ENCODE measurements around the gene ZSWIM6. TPM values are rescaled to one million over a fixed set of nuclear protein-coding genes. Genes with fewer than 3 reads are reported as not detected.

The ZSWIM6 gene
- total and polyA plus RNA-seq, 2 of the 4 experiments (the other 2 are of a cell fraction) = 10.8 to 14.1 TPM

GRCh38 chr5:61416420-61416819, 84.4 kb downstream of the ZSWIM6 start:
- intact Hi-C loops (cut with micrococcal nuclease) (no loop called here), in situ Hi-C loops (cut with MboI; ENCODE audit: low sequenced_read_pairs) (no loop called here), dilution Hi-C loops (cut with HindIII; ENCODE audit: low sequenced_read_pairs, unreplicated experiment) (no loop called here)
- H4K20me1 ChIP-seq (ENCODE audit: insufficient read depth, low read length) = peaks cover 65% of the 10 kb centered on the region
- H3K4me2 ChIP-seq (ENCODE audit: low read depth, low read length) = no peak overlapping the region
- H3K14ac ChIP-seq (replicated peaks; ENCODE audit: low read depth, low read length) = 0 out of 2 replicates have a peak overlapping the region, but pooled peaks have one; percentile 45
- H3K36me3 ChIP-seq (ENCODE audit: control insufficient read depth, insufficient read depth, low read length) = no peaks in the 10 kb centered on the region
- no peak for ATAC-seq (ENCODE audit: low read depth)
- H4K5ac ChIP-seq (ENCODE audit: low read depth, low read length) = no peak overlapping the region
- H3K18ac ChIP-seq (ENCODE audit: low read depth, low read length) = no peak overlapping the region
- WGBS, 2 experiments (ENCODE audit: extremely low coverage in 2 of 2, insufficient read length in 1 of 2) = no CpG with 5 or more reads among the region's 1 CpG
- no peak overlapping the region for H3K27ac ChIP-seq (ENCODE audit: insufficient read depth, low read length)
- H4K91ac ChIP-seq (ENCODE audit: insufficient read depth, low read depth, low read length) = no peak overlapping the region
- H3K4me3 ChIP-seq (ENCODE audit: insufficient read depth, low read depth, low read length) = no peak overlapping the region
- H3K9me1 ChIP-seq (ENCODE audit: insufficient read depth, low read length) = peaks cover 5% of the 10 kb centered on the region; the same call in 1 of the 2 replicates
- H2BK20ac ChIP-seq (ENCODE audit: low read depth, low read length) = no peak overlapping the region
- BruUV-seq (replicated peaks) = no TSS peak
- CTCF ChIA-PET = no interaction called here
- H2AK5ac ChIP-seq (ENCODE audit: low read depth, low read length) = no peak overlapping the region
- POLR2A ChIA-PET (ENCODE audit: unreplicated experiment) = no interaction called here
- H3K23ac ChIP-seq (ENCODE audit: low read depth, low read length) = no peak overlapping the region
- no peak overlapping the region for H2BK120ac ChIP-seq (ENCODE audit: low read depth, low read length)
- H3K4me1 ChIP-seq (ENCODE audit: control insufficient read depth, insufficient read depth, low read length) = peaks cover 10% of the 10 kb centered on the region
- TF ChIP-seq, protein P1, sequence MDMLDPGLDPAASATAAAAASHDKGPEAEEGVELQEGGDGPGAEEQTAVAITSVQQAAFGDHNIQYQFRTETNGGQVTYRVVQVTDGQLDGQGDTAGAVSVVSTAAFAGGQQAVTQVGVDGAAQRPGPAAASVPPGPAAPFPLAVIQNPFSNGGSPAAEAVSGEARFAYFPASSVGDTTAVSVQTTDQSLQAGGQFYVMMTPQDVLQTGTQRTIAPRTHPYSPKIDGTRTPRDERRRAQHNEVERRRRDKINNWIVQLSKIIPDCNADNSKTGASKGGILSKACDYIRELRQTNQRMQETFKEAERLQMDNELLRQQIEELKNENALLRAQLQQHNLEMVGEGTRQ (IDR thresholded peaks at IDR 0.05; ENCODE audit: low read depth, low read length) = no peak
- TF ChIP-seq CHD1 (IDR thresholded peaks at IDR 0.05; ENCODE audit: low read depth, low read length) (no peak), MAZ (IDR thresholded peaks at IDR 0.05; ENCODE audit: borderline replicate concordance, low read depth, low read length) (no peak), RFX5 (IDR thresholded peaks at IDR 0.05; ENCODE audit: low read depth, low read length) (no peak), CEBPB (IDR thresholded peaks at IDR 0.05; ENCODE audit: low read depth, low read length) (no peak), FOS (IDR thresholded peaks at IDR 0.05; ENCODE audit: low read depth, low read length) (no peak), BHLHE40 (IDR thresholded peaks at IDR 0.05; ENCODE audit: low read depth, low read length) (no peak)
- TF ChIP-seq, protein P2, sequence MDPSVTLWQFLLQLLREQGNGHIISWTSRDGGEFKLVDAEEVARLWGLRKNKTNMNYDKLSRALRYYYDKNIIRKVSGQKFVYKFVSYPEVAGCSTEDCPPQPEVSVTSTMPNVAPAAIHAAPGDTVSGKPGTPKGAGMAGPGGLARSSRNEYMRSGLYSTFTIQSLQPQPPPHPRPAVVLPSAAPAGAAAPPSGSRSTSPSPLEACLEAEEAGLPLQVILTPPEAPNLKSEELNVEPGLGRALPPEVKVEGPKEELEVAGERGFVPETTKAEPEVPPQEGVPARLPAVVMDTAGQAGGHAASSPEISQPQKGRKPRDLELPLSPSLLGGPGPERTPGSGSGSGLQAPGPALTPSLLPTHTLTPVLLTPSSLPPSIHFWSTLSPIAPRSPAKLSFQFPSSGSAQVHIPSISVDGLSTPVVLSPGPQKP (IDR thresholded peaks at IDR 0.05; ENCODE audit: borderline replicate concordance, low read depth, low read length) = no peak
- TF ChIP-seq, protein P3, sequence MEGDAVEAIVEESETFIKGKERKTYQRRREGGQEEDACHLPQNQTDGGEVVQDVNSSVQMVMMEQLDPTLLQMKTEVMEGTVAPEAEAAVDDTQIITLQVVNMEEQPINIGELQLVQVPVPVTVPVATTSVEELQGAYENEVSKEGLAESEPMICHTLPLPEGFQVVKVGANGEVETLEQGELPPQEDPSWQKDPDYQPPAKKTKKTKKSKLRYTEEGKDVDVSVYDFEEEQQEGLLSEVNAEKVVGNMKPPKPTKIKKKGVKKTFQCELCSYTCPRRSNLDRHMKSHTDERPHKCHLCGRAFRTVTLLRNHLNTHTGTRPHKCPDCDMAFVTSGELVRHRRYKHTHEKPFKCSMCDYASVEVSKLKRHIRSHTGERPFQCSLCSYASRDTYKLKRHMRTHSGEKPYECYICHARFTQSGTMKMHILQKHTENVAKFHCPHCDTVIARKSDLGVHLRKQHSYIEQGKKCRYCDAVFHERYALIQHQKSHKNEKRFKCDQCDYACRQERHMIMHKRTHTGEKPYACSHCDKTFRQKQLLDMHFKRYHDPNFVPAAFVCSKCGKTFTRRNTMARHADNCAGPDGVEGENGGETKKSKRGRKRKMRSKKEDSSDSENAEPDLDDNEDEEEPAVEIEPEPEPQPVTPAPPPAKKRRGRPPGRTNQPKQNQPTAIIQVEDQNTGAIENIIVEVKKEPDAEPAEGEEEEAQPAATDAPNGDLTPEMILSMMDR (conservative IDR thresholded peaks at IDR 0.05; ENCODE audit: low read depth, low read length) = no peak
- no peak overlapping the region for H2BK5ac ChIP-seq (ENCODE audit: low read depth, low read length, poor library complexity, severe bottlenecking)
- H2AK9ac ChIP-seq (replicated peaks; ENCODE audit: low read depth, low read length, poor library complexity) = no peak overlapping the region
- no peak overlapping the region for H3K9ac ChIP-seq (ENCODE audit: low read depth, low read length)
- H3K79me1 ChIP-seq (ENCODE audit: low read depth in 1 of 2, low read length in 2 of 2) = peaks cover 15 to 70% of the 10 kb centered on the region in 2 experiments; a peak in 3 of 4 replicates
- H3K4ac ChIP-seq (ENCODE audit: low read depth, low read length) = no peak overlapping the region
- no peak overlapping the region for H3K56ac ChIP-seq (ENCODE audit: extremely low read depth, insufficient read depth, low read length)
- no peaks in the 10 kb centered on the region for H3K27me3 ChIP-seq (ENCODE audit: control insufficient read depth, insufficient read depth, low read length)
- H2BK15ac ChIP-seq (ENCODE audit: low read depth, low read length) = no peak overlapping the region
- H4K8ac ChIP-seq (ENCODE audit: low read depth in 2 of 2, low read length in 2 of 2) = no peak overlapping the region
- DNase-seq = no peak
- H2AFZ ChIP-seq (replicated peaks; ENCODE audit: low read length, poor library complexity) = no peak overlapping the region
- no peaks in the 10 kb centered on the region for H3K9me3 ChIP-seq (ENCODE audit: control insufficient read depth, insufficient read depth, low read length)
